IPS-18c (cell line): Measurements from ENCODE around the gene CHCHD1.
"Not testable (repeated sequence)": the region's sequence is repeated elsewhere in the genome, so short reads cannot be mapped to it uniquely, and the experiment has no call there.

Experiments
- H3K4me3 ChIP-seq: 2 replicates; pipeline ENCODE4 v1.7.0; 2013; ENCODE audit warnings: low read depth, mild to moderate bottlenecking, low read length, moderate library complexity; ENCODE audit not compliant: insufficient read depth
- H3K9me3 ChIP-seq: one replicate; pipeline ENCODE4 v1.6.1; 2013; ENCODE audit warnings: mild to moderate bottlenecking, low read length, moderate library complexity; ENCODE audit not compliant: control insufficient read depth, insufficient read depth

Gene CHCHD1

DNA sequence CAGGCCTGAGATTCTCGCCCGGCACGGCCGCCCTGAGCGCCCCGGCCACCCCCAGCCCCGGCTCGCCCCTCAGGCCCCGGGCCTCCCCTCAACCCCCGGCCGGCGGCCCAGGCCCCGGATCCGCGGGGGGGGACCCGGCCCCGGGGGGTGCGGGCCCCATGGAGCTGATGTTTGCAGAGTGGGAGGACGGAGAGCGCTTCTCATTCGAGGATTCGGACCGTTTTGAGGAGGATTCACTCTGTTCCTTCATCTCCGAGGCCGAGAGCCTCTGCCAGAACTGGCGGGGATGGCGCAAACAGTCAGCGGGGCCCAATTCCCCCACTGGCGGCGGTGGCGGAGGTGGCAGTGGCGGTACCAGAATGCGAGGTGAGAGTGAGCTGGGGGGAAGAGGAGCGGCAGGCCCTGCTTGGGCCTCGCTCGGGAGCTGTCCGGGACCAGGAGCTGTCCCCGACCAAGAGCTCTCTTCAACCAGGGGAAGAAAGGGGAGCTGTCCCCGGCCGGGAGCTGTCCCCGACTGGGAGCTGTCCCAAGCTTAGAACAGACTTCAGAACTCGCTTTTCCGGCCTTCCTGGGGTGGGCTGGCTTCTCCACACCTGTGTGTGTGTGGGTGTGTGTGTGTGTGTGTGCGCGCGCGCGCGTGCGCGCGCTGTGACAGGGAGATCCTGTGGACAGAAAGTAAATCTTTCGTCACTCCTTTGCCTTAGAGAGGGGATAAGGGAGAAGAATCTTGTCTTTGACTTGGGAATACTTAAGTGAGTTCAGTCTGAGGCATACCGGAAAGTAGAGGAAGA, 4.1 kb downstream of the CHCHD1 start:
- Histone ChIP-seq H3K4me3 (peak overlapping the region; percentile 92), H3K9me3 (no peaks in the 10 kb centered on the region)

DNA sequence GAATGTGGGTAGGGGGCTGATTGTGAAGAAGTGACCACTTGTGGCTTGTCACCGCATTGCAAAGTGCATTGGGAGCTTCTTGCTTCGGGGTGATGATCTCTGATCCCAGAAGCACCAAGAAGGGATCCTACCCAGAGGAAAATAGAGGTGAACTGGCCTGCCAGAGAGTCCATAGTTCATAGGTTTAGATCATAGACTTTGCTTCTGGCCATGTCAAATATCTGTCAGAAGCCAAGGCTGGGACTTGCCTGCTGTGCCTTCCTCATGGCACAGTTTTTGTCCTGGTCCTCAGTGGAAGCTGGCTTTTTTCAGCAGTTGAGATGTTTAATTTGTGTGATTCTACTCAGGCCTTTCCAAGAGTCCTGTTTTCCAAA, 4.7 kb downstream of the CHCHD1 start:
- no peaks in the 10 kb centered on the region for H3K9me3 ChIP-seq

DNA sequence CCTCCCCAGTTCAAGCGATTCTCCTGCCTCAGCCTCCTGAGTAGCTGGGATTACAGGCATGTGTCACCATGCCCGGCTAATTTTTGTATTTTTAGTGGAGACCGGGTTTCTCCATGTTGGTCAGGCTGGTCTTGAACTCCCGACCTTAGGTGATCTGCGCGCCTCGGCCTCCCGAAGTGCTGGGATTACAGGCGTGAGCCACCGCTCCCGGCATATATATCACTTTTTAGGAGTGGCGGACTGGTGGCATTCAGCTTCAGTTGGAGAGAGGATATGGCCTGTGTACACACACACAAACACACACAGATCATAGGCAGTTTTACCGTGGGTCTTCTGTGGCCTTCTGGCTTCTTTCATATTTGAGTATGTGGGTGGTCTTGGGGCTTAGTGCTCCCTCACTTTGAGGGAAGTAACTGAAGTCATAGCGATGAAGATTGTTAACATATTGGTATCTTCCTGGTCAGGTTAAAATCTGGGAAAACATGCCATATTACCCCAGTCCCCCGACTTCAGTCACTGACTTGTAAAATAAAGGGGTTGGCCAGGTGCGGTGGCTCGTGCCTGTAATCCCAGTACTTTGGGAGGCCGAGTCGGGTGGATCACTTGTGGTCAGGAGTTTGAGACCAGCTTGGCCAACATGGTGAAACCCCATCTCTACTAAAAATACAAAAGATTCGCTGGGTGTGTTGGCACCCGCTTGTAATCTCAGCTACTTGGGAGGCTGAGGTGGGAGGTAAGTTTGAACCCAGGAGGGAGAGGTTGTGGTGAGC, 5.4 kb downstream of the CHCHD1 start:
- not testable (repeated sequence) for H3K9me3 ChIP-seq, H3K4me3 ChIP-seq

More for the DNA sequence above, 4.7 kb downstream of the CHCHD1 start:
- H3K4me3 ChIP-seq = peak overlapping the region; percentile 92

DNA sequence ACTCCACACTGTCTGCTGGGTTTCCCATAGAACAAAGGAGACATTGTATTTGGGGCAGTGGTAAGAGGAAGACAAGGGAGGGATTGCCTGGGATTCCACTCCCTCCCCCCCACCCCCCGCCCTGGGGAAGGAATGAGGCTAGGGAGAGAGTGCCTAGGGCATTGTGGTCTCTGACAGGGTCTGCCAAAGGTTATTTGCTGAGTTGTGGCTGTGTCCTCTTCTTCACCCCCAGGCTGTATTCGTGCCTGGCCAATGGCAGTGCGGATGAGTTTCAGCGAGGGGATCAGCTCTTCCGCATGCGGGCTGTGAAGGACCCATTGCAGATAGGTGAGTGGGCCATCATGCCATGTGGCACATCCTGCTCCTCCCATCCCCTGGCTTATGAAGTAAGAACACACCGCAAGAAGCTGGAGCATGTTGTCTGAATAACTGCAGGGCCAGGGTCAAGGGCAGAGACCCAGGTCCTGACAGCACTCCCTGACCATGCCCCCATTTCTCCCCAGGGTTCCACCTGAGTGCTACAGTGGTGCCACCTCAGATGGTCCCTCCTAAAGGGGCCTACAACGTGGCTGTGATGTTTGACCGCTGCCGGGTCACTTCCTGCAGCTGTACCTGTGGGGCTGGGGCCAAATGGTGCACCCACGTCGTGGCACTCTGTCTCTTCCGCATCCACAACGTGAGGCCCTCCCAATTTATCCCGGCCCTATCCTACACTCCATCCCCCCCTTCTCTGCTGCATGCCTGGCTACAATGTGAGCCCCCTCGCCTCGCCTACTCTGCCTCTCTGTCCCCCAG, 7.2 kb downstream of the CHCHD1 start:
- Histone ChIP-seq H3K9me3 (no peaks in the 10 kb centered on the region), H3K4me3 (no peak overlapping the region)

DNA sequence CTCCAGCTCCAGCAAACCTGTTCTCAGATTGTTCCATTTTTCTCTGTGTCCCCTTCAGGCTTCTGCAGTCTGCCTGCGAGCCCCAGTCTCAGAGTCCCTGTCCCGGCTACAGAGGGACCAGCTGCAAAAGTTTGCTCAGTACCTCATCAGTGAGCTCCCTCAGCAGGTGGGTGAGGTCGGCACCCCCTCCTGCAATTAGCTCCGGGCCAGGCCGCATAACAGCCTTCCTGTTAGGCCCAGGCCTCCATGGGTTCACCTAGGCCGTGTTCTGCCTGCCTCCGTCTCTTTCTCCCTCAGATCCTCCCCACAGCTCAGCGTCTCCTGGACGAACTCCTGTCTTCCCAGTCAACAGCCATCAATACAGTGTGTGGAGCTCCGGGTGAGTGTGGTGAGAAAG, 7.8 kb downstream of the CHCHD1 start:
- Histone ChIP-seq H3K9me3 (no peaks in the 10 kb centered on the region), H3K4me3 (no peak overlapping the region)

DNA sequence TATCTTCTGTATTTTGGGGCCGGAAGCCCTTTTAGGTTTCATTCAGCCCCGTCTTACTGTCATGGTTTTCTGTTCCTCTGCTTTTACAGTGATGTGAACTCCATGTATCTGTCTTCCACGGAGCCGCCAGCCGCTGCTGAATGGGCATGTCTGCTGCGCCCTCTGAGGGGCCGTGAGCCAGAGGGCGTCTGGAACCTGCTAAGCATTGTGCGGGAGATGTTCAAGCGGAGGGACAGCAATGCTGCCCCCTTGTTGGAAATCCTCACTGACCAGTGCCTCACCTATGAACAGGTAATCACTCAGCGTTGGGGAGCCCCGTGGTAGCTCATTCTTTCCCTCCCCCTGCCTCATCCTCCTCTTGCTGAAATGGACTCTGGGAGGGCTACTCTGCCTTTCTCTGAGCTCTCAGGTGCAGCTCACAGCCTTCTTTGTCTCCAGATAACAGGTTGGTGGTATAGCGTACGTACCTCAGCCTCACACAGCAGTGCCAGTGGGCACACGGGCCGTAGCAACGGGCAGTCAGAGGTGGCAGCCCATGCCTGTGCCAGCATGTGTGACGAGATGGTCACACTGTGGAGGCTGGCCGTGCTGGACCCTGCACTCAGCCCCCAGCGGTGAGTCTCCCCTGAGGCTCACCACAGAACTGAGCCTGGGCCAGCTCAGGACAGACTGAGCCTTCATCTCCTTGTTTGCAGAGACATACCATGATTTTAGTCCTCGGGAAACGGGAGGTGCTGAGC, 9.2 kb downstream of the CHCHD1 start:
- Histone ChIP-seq H3K9me3 (no peaks in the 10 kb centered on the region), H3K4me3 (no peak overlapping the region)

DNA sequence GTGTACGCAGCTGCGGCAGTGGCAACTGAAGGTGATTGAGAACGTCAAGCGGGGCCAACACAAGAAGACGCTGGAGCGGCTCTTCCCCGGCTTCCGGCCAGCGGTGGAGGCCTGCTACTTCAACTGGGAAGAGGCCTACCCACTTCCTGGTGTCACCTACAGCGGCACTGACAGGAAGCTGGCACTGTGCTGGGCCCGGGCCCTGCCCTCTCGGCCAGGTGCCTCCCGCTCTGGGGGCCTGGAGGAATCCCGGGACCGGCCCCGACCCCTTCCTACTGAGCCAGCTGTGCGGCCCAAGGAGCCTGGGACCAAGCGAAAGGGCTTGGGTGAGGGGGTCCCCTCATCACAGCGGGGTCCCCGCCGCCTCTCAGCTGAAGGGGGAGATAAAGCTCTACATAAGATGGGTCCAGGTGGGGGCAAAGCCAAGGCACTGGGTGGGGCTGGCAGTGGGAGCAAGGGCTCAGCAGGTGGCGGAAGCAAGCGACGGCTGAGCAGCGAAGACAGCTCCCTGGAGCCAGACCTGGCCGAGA, 10.1 kb downstream of the CHCHD1 start:
- Histone ChIP-seq H3K4me3 (no peak overlapping the region), H3K9me3 (no peaks in the 10 kb centered on the region)

DNA sequence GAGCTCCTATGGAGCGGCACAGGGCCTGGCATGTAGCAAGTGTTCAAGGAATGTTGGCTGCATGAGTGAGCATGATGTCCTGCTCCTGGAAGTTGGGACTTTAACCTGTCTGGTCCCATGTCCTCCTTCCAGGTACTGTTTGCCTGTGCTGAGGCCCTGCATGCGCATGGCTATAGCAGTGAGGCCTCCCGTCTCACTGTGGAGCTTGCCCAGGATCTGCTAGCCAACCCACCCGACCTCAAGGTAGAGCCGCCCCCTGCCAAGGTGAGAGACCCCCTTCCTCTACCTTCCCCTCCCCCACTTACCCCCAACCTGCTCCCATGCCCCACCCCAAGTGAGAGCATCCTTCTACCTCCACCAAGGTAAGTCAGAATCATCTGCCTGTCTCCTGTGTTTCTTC, 11.6 kb downstream of the CHCHD1 start:
- Histone ChIP-seq H3K4me3 (no peak overlapping the region), H3K9me3 (no peaks in the 10 kb centered on the region)

DNA sequence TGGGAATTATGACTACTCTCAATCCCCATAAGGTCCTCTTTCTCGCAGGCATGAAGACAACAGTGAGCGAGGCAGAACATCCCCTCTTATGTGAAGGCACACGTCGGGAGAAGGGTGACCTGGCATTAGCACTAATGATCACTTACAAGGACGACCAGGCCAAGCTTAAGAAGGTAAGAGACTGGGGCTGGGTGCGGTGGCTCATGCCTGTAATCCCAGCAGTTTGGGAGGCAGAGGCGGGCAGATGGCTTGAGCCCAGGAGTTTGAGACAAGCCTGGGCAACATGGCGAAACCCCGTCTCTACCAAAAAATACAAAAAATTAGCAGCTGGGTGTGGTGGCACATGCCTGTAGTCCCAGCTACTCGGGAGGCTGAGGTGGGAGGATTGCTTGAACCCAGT, 13.6 kb downstream of the CHCHD1 start:
- H3K9me3 ChIP-seq, H3K4me3 ChIP-seq: not testable (repeated sequence)

DNA sequence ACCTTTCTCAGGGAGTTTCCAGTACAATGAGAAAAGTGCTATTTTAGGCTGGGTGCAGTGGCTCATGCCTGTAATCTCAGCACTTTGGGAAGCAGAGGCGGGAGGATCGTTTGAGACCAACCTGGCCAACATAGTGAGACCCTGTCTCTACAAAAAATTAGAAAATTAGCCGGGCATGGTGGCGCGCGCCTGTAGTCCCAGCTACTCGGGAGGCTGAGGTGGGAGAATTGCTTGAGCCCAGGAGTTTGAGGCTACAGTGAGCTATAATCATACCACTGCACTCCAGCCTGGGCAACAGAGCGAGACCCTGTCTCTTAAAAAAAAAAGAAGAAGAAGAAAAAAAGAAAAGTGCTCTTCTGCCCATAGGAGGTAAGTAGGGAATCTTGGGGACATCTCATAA, 14.2 kb downstream of the CHCHD1 start:
- not testable (repeated sequence) for H3K4me3 ChIP-seq, H3K9me3 ChIP-seq

DNA sequence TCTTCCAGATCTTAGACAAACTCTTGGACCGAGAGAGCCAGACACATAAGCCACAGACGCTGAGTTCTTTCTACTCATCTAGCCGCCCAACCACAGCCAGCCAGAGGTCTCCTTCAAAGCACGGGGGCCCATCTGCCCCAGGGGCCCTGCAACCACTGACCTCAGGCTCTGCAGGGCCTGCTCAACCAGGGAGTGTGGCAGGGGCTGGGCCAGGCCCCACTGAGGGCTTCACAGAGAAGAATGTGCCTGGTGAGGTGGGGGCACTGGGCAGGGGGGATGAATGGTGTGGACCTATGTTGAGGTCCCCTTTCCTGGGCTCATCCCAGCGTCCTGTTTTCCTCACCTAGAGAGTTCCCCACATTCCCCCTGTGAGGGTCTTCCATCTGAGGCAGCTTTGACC, 14.9 kb downstream of the CHCHD1 start:
- Histone ChIP-seq H3K4me3 (no peak overlapping the region), H3K9me3 (no peaks in the 10 kb centered on the region)

DNA sequence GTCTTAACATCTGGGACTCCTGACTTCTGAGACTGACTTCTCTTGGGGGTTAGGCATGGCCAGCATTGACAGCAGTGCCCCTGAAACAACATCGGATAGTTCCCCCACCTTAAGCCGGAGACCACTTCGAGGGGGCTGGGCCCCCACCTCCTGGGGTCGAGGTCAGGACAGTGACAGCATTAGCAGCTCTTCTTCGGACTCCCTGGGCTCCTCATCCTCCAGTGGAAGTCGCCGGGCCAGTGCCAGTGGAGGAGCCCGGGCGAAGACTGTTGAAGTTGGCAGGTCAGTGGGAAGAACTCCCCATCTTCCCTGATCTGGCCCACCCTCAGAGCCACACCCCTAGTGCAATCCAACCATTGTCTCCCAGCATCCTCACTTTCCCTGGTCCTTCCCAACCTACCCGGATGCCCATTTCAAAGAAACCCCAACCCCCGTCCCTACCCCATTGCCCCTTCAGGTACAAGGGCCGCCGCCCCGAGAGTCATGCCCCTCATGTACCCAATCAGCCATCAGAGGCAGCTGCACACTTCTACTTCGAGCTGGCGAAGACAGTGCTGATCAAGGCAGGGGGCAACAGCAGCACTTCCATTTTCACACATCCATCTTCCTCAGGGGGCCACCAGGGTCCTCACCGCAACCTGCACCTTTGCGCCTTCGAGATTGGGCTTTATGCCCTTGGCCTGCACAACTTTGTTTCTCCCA, 15.6 kb downstream of the CHCHD1 start:
- no peak overlapping the region for H3K4me3 ChIP-seq
- H3K9me3 ChIP-seq = no peaks in the 10 kb centered on the region

DNA sequence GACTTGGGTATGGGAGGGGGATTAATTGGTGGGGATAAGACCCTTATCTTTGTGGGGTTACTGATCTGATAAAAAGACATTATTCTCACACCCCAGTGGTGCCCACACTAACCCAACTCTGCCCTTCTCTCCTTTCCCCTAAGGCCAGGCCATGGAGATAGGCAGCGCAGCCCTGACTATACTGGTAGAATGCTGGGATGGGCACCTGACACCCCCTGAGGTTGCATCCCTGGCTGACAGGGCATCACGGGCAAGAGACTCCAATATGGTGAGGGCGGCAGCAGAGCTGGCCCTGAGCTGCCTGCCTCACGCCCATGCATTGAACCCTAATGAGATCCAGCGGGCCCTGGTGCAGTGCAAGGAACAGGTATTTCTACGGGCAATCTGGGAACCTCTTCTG, 16.2 kb downstream of the CHCHD1 start:
- Histone ChIP-seq H3K9me3 (no peaks in the 10 kb centered on the region), H3K4me3 (no peak overlapping the region)

DNA sequence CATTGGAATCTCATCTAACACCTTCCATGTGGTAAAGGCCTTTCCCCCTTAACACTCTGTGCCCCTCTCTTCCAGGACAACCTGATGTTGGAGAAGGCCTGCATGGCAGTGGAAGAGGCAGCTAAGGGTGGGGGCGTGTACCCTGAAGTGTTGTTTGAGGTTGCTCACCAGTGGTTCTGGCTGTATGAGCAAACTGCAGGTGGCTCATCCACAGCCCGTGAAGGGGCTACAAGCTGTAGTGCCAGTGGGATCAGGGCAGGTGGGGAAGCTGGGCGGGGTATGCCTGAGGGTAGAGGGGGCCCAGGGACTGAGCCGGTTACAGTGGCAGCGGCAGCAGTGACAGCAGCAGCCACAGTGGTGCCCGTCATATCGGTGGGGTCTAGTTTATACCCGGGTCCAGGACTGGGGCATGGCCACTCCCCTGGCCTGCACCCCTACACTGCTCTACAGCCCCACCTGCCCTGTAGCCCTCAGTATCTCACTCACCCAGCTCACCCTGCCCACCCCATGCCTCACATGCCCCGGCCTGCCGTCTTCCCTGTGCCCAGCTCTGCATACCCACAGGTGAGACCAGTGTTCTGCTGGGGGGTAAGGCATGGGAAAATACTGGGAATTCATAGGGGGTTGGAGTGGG, 17.2 kb downstream of the CHCHD1 start:
- H3K4me3 ChIP-seq = no peak overlapping the region
- H3K9me3 ChIP-seq = no peaks in the 10 kb centered on the region

DNA sequence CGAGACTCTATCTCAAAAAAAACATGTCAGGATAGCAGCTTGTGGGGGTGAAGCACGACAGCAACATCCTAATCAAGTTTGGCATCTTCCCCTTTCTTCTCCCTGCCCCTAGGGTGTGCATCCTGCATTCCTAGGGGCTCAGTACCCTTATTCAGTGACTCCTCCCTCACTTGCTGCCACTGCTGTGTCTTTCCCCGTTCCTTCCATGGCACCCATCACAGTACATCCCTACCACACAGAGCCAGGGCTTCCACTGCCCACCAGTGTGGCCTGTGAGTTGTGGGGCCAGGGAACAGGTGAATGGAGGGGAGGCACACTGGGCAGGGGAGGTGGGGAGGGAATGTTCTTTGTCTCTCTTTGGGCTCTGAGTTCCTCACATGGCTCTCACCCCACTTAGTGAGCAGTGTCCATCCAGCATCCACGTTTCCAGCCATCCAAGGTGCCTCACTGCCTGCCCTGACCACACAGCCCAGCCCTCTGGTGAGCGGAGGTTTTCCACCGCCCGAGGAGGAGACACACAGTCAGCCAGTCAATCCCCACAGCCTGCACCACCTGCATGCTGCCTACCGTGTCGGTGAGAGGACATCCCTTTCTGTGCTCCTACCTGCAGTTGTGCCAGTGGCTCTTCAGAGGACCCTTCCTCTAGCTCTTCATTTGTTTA, 18.2 kb downstream of the CHCHD1 start:
- Histone ChIP-seq H3K9me3 (no peaks in the 10 kb centered on the region), H3K4me3 (no peak overlapping the region)
